Bone marrow (tissue), 2 donors: ENCODE measurements around the gene ACADS.

Experiments used
- DNase-seq, 2 donors: peaks; one replicate each; lab custom pipeline; 2025; lab: John Stamatoyannopoulos, UW

The ACADS gene

DNA sequence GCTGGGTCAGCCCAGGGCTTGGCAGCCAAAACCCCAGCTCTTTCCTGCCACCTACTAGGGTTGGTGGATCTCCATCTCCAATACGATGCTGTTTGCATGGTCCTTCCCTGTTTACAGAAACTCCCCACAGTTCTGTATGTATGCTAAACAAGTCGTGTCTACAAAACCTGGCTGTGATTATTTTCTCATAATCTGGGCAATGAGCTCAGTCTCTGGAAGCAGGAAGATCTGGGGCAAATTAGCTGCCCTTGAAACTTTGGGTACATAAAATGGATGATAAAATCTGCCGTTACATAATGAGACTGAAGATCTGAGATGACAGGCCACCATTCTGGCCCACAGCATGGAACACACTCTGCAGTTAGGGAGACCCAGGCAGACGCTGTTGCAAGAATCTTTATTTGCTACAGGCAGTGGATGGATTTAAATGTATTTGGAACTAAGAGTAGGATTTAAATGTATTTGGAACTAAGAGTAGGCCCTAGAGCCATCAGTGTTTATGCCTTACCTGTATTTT, 31.7 kb downstream of the ACADS start:
- no peak for DNase-seq

- DNase-seq, result no peak
These were observed 32.3 kb downstream of the ACADS start for GRCh38 chr12:120757949-120758348.

- no peak for DNase-seq
These were observed 33.4 kb downstream of the ACADS start for GRCh38 chr12:120758798-120759590.

DNA sequence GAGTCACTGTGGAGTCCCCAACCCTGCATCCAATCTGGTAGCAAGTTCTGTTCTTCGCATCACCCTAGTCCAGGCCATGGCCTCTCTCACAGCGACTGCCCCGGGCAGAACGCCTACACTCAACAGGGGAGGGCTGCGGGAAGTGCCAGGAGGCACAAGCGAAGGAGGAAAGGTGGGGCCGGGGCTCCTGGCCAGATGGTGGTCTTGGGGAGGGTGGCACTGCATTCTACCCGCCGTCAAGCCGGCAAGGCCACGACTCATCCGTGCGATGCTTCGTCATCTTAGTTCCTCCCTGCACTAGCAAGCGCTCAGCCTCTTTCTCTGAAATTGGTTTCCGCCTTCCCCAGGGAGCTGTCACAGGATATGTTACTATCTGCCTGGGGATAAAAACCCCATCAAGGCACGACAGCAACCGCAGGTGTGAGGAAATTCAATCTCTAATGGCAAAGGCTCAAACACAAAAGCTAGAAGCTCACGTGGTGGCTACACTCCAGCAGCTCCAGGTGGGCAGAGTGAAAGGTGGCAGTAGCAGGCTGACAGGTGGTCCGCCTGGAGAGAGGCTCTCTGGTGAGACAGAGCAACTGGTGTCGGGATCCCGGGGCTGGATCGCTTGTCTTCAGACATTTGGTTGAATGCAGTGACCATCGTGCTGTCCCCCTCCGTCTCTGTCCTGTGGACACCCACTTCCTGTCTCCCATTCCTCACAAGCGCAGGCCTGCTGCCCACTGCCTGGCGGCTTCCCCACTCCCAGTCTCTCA, 34.1 kb downstream of the ACADS start:
- DNase-seq, result no peak

GRCh38 chr12:120760349-120761254, 35.0 kb downstream of the ACADS start:
- DNase-seq, result no peak

GRCh38 chr12:120761519-120761934, 35.9 kb downstream of the ACADS start:
- no peak for DNase-seq

DNA sequence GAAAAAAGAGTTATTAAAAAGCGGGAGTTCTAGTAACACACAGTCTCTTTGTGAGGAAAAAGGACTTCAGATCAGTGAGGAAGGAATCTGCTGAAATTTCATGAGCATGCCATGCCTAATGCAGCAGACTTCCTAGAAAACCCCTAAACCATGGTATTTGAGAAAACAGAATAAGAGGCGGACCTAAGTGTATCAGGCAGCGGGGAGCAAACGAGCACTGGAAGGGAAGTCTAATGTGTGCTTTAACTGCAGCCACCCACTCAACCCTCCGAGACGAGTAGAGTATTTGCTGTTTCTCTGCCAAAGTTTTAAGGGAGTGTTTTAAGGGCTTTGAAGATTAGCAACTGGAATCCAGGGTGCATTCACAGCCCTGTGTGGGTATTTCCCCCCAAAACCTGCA, 36.5 kb downstream of the ACADS start:
- DNase-seq, result no peak

- no peak for DNase-seq
These were observed 37.6 kb downstream of the ACADS start for GRCh38 chr12:120763250-120763649.

GRCh38 chr12:120764816-120765215, 39.2 kb downstream of the ACADS start:
- no peak for DNase-seq

GRCh38 chr12:120766566-120766965, 40.9 kb downstream of the ACADS start:
- no peak for DNase-seq

DNA sequence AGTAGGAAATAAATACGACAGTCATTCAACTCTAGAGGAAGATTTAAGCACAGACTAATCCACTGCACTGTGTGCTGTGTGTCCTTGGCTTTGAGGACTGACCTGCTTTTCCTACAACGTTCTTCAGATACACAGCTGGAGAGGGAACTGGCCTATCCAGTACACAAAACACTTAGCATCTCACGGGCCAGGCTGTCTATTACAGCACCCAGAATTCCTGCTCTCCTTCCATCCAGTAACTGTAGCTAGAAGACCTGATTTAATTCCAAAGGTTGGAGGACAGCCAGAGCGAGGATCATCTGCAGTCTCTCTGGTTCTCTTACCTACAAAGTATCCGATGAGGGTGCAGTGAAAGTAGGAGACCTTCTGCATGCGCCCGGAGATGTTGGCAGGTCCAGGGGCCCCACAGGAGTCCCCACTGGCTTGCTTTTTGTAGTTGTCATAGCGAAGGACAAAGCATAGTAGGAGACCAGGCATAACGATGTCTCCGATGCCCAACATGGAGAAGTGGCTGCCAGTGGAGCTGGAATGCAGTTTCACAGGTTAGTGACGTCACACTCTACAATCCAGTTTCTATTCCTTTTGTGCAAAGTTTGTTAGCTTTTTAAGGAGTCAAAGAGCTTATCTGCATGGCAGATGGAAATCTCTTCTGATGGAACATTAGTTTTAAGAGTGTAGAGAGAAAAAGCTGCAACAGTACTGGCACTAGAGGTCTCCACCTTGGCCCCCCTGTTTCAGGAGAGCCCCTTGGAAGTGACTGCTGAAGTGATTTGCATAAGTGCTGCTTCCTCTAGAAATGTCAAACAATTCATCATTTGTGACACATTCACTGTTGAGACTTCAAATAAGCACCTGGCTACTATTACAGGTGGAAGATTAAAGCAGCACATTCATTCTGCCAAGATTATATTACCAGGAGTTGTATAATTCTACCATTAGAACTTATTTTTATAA, 41.7 kb downstream of the ACADS start:
- DNase-seq, result no peak

DNA sequence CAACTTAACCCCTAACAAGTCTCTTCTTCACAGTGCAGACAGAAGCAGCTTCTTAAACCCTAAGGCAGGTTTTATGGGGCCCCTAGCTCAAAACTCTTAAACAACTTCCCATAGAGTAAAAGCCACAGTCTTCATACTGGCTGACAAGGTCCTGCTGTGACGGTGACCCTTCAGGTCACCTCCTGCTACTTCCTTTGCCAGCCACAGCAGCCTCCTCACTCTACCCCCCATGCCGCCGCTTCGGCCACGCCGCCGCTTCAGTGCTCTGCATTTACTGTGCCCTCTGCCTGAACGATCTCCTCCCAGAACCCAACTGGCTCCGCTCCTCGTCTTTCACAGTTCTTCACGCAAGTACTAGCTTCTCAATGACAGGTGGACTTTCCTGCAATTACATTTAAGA, 45.5 kb downstream of the ACADS start:
- DNase-seq, result no peak

DNA sequence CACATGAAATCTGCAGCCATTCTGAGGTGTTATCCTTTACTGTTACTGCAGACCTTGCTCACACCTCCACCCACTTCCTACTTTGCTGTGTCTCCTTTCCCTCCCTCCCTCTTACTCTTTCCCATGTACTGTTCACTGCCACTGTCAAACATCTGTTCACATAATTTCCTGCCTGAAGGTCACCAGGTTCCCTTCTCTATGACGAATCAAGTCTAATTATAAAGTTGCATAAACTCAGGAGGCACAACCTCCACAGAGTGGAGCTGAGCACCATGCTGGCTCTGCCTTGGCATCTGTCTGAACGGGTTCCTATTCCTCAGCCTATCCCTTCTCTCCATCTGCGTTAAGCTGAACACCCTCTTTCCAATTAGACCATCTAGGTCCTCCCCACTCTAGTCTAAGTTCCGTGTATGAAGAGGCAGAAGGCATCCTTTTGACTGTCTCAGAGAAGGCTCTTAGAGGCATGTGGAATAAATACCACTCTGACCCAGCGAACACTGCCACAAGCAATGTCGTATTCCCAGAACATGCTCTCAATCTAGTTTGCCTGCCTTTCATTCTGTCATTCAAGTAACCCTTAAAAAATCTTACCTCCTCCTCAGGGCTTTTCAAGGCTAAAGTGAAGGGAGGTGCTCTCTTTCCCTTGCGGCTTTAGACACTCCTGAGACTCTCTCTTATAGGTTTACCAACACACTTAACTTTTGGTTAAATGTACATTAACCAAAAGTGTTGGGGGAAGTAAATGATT, 48.7 kb downstream of the ACADS start:
- DNase-seq, result peak in 1 of 2 donors; percentile 85

DNA sequence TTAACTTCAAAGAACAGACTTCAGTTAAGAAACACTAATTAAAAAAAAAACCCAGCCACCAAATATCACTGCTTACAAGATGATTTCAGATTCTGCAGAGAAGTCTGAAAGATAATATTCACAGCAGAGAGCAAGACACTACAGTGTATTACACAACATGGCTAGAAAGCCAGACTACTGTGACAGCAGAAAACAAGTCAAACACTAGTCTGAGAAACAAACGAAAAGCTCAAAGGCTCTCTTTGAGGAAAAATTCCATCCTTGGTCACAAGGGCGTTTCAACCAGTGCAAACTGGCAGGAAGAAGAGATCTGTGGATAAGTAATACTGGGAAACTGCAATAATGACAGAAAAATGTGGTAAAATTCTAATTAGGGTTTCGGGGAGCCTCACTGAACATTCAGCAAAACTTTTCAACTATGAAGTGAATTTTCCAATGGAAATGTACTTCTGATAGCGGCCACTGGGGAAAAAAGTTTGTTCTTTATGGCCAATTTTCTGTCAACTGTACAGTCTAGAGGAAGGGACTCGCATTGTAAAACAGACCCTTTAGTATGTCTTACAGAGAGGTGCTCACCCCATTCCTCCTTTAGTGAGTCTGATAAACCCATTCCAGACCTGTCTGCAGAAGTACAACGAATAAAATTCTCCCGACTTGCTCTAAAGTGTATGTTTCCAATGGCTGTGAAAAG, 50.4 kb downstream of the ACADS start:
- DNase-seq, result no peak

DNA sequence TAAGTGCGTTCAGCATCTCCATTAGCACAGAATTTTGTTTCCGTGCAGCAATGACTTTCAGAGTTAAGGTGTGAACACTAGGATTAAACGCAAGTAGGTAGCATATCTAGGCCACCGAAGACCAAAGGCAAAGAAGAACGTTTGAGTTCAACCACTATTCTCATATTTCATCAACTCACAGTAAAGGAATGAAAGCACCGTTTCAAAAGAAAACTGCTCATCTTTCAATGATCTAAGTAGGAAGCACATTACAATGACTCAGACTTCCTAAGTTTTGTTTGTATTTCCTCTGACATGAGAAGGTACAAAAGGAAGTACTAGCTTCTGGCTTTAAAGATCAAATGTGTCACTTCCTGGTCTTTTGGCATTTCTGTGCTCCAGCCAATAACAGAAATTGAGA, 57.6 kb downstream of the ACADS start:
- peak in 1 of 2 donors; percentile 49 for DNase-seq

DNA sequence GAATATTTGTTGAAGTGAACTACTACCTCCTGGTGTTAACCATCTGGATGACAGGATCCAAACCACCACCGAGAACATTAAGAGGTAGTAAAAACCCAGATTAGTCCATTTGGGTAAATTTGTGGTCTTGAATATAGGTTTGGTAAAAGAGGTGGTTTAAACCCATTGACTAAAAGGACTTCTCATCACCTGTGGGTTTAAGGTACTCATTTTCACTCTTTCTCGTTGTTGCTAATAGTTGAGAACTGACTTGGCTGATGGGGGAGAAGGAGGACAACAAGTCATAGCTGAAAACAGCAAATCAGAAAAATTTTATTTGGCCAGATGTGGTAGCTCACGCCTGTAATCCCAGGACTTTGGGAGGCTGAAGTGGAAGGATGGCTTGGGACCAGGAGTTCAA, 59.2 kb downstream of the ACADS start:
- DNase-seq, result no peak

DNA sequence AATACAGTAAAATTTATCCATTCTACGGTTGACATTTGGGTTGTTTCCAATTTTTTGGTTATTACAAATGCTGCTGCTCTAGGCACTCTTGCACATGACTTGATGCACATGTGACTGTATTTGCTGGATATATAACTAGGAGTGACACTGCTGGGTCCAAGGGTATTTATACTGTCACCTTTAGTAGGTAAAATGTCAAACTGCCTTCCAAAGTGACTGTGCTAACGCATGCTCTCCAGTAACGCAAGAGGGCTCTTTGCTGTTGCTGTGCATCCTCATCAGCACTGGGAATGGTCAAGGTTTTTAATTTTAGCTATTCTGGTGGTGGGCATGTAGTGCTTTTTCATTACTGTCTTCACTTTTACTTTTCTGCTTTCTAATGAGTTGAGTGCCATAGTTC, 62.3 kb downstream of the ACADS start:
- DNase-seq, result no peak
